ENCODE results near the gene ITPRIP.

DNA sequence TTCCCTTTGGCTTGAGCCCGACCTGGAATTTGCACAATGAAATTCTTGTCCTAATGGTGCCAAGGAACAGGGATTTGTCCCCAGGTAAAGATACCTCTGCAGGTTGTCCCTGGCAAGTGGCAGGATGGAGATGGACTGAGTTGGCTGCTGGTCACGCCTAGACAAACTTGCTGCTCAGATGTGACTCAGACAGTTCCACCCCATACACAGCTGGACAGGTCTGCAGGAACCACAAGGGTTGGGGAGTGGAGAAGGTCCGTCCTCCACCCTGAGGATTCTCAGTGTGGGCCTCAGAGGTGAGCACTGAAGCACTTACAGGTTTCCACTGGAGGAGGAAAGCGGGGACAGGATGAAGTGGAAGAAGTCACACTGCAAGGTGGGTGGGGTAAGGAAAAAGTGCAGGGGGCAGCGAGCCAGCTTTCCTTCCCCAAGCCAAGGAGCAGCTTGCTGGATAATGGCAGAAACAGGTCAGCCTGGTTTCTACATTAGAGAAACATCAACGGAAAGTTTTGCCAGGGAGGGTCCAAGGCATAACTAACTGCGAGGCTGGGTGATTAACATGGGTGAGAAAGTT lies 20.5 kb downstream of the ITPRIP start:
- TF ChIP-seq POLR2A (IDR thresholded peaks at IDR 0.05; ENCODE audit: low read depth, low read length): no peak
- TF ChIP-seq TAF1 (IDR thresholded peaks at IDR 0.05; ENCODE audit: borderline replicate concordance, low read depth, low read length): no peak
